Activated CD4-positive, alpha-beta memory T cell treated with anti-CD3 and anti-CD28 coated beads for 36 hours (primary cell): ENCODE results near the gene ZBTB33. TPM values are rescaled to one million over a fixed set of nuclear protein-coding genes. Genes with fewer than 3 reads are reported as not detected.
A peak's percentile ranks its signal among the peaks of the same experiment; 100 is the strongest.

Experiments used
- CTCF ChIA-PET: fragments of 350-600 bp; sonication (Branson Sonifier 250); formaldehyde crosslinking; loops from one replicate; lab custom pipeline; 2021; ENCODE audit warnings: antibody characterized with exemption, inconsistent platforms; lab: Charles Lee
- POLR2A ChIA-PET: fragments of 350-600 bp; sonication (Branson Sonifier 250); formaldehyde crosslinking; loops from one replicate; lab custom pipeline; 2021; ENCODE audit warnings: antibody characterized with exemption; lab: Charles Lee
- DNase-seq: peaks from one replicate; pipeline ENCODE4 v3.0.0-alpha.2; 2020
- H3K27ac Mint-ChIP-seq: one replicate; pipeline ENCODE4 v1.8.0; 2021; ENCODE audit warnings: mixed read lengths
- H3K27me3 Mint-ChIP-seq: one replicate; pipeline ENCODE4 v1.8.0; 2021; ENCODE audit warnings: mixed read lengths
- H3K36me3 Mint-ChIP-seq: one replicate; pipeline ENCODE4 v1.8.0; 2021; ENCODE audit warnings: mixed read lengths
- H3K4me1 Mint-ChIP-seq: one replicate; pipeline ENCODE4 v1.8.0; 2021; ENCODE audit warnings: low read depth, mixed read lengths
- H3K4me3 Mint-ChIP-seq: one replicate; pipeline ENCODE4 v1.8.0; 2021; ENCODE audit warnings: mild to moderate bottlenecking, mixed read lengths
- H3K9me3 Mint-ChIP-seq: one replicate; pipeline ENCODE4 v1.8.0; 2021; ENCODE audit warnings: mixed read lengths
- intact Hi-C: fragments of 100-400 bp; cut with micrococcal nuclease; formaldehyde crosslinking; loops from one replicate; pipeline ENCODE4 v1.15.1; 2023
- total RNA-seq, 2 experiments: library from RNA; stranded (reverse); gene quantifications; one replicate each; pipeline ENCODE4 v1.2.3, GENCODE V29; 2021

Gene ZBTB33
- total RNA-seq, 2 experiments from 2014 or later = 13.6 to 14.0 TPM

GRCh38 chrX:120297923-120298322 is 47.3 kb downstream of the ZBTB33 start:
- no peak overlapping the region for H3K27ac Mint-ChIP-seq
- no peak for DNase-seq
- POLR2A ChIA-PET = interaction anchor here (1.2 kb wide), 1 partner anchor 47 kb away, joined by 4 read pairs; the partner anchor contains the start of gene ZBTB33
- H3K27me3 Mint-ChIP-seq = no peaks in the 10 kb centered on the region
- no peaks in the 10 kb centered on the region for H3K36me3 Mint-ChIP-seq
- CTCF ChIA-PET = no interaction called here
- H3K4me1 Mint-ChIP-seq = peaks cover 19% of the 10 kb centered on the region
- no peaks in the 10 kb centered on the region for H3K9me3 Mint-ChIP-seq
- no peak overlapping the region for H3K4me3 Mint-ChIP-seq
- intact Hi-C loops = no loop called here

GRCh38 chrX:120299928-120300327 is 49.3 kb downstream of the ZBTB33 start:
- Mint-ChIP-seq H3K27ac (no peak overlapping the region), H3K4me3 (no peak overlapping the region), H3K27me3 (no peaks in the 10 kb centered on the region), H3K4me1 (peaks cover 18% of the 10 kb centered on the region), H3K36me3 (no peaks in the 10 kb centered on the region), H3K9me3 (no peaks in the 10 kb centered on the region)
- intact Hi-C loops = no loop called here
- ChIA-PET POLR2A (no interaction called here), CTCF (interaction anchor here (2.0 kb wide), 1 partner anchor 9 kb away, joined by 7 read pairs; no protein-coding TSS in a partner anchor)
- no peak for DNase-seq

GRCh38 chrX:120301497-120301896 is 50.9 kb downstream of the ZBTB33 start:
- Mint-ChIP-seq H3K4me1 (peaks cover 17% of the 10 kb centered on the region), H3K4me3 (no peak overlapping the region), H3K9me3 (no peaks in the 10 kb centered on the region), H3K27ac (no peak overlapping the region), H3K36me3 (no peaks in the 10 kb centered on the region), H3K27me3 (no peaks in the 10 kb centered on the region)
- intact Hi-C loops = no loop called here
- POLR2A ChIA-PET = interaction anchor here (0.9 kb wide), 1 partner anchor 51 kb away, joined by 3 read pairs; the partner anchor contains the start of gene ZBTB33
- CTCF ChIA-PET = interaction anchor here (2.0 kb wide), 1 partner anchor 8 kb away, joined by 7 read pairs; no protein-coding TSS in a partner anchor
- DNase-seq = no peak

DNA sequence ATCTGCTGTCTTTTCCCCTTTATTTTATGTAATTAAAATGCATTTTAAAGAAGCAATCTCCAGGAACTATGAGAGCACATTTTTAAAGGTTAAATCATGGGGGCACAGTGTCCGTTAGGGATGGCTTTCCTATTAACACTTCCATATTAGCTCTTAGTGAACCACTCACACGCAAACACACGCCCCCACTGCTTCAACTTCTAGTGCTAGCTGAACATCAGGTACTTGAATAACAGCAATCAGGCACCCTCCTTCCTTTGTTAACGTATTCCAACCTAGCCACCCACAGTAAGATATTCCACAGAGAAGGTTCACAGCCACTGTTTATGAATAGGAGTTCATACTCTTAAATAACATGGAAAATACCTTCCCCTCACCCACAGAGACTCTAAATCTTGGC is 51.3 kb downstream of the ZBTB33 start:
- Mint-ChIP-seq H3K4me3 (no peak overlapping the region), H3K36me3 (no peaks in the 10 kb centered on the region), H3K4me1 (peaks cover 22% of the 10 kb centered on the region), H3K9me3 (no peaks in the 10 kb centered on the region), H3K27ac (peak overlapping the region; percentile 43), H3K27me3 (no peaks in the 10 kb centered on the region)
- CTCF ChIA-PET = interaction anchor here (1.1 kb wide), 1 partner anchor 17 kb away, joined by 3 read pairs; no protein-coding TSS in a partner anchor
- POLR2A ChIA-PET = interaction anchor here (0.9 kb wide), 1 partner anchor 51 kb away, joined by 3 read pairs; the partner anchor contains the start of gene ZBTB33
- DNase-seq = no peak
- intact Hi-C loops = loop anchor here (2.0 kb wide), 1 partner anchor 51 kb away; the partner anchor contains the start of gene ZBTB33

GRCh38 chrX:120302434-120302833 is 51.8 kb downstream of the ZBTB33 start:
- Mint-ChIP-seq H3K9me3 (no peaks in the 10 kb centered on the region), H3K27me3 (no peaks in the 10 kb centered on the region), H3K4me3 (no peak overlapping the region), H3K27ac (peak overlapping the region; percentile 43), H3K36me3 (no peaks in the 10 kb centered on the region), H3K4me1 (peaks cover 25% of the 10 kb centered on the region)
- POLR2A ChIA-PET = interaction anchor here (0.9 kb wide), 1 partner anchor 52 kb away, joined by 3 read pairs; the partner anchor contains the start of gene ZBTB33
- intact Hi-C loops = loop anchor here (2.0 kb wide), 1 partner anchor 52 kb away; the partner anchor contains the start of gene ZBTB33
- DNase-seq = peak; percentile 70
- CTCF ChIA-PET = interaction anchor here (1.1 kb wide), 1 partner anchor 17 kb away, joined by 3 read pairs; no protein-coding TSS in a partner anchor

DNA sequence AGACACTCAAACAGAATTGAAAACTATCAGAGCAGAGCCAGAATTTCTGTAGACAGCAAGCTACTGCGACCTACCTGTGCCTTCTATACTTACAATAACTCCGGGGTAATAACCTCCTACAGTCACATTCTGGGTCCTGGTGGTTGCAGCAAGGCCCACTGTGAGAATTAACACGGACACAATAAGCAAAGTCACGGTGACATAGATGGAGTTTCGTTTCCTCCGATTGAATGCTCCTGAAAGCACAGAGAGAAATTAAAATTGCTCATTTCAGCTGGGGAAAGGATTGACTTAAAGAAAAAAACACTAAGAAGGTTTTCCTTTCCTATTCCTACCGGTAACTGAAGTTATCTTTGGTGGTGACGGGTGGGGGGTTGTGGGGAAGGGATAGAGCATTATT is 53.6 kb downstream of the ZBTB33 start:
- Mint-ChIP-seq H3K4me3 (no peak overlapping the region), H3K36me3 (no peaks in the 10 kb centered on the region), H3K4me1 (peaks cover 25% of the 10 kb centered on the region), H3K9me3 (no peaks in the 10 kb centered on the region), H3K27me3 (no peaks in the 10 kb centered on the region), H3K27ac (no peak overlapping the region)
- DNase-seq = no peak
- CTCF ChIA-PET = no interaction called here
- intact Hi-C loops = no loop called here
- POLR2A ChIA-PET = no interaction called here

DNA sequence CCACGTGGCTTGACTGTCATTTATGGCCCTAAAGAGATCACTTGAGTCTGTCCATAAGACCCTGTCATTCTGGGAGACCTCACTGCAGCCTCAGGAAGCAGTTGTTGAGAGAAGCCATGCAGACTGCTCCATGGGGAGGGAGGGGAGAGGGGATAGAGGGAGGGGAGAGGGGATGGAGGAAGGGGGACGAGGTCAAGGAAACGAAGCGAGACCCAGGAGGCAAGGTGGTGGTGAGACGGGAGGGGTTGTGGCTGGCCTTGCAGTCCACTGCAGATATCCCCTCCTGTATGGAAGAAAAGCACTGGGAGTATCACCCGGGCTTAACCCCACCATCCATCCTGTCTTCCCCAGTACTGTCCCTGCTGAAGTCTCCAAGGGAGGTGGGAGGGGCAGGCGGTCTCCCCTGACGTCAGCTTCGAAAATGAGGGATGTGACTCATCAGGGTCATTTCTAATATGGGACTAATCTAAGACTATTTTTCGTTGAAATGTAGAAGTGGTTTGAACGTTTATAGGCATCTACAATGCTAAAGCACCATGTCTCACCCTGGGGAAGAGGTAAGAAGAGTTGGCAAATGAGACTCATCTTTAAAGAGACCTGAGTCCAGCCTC is 55.0 kb downstream of the ZBTB33 start:
- POLR2A ChIA-PET = no interaction called here

DNA sequence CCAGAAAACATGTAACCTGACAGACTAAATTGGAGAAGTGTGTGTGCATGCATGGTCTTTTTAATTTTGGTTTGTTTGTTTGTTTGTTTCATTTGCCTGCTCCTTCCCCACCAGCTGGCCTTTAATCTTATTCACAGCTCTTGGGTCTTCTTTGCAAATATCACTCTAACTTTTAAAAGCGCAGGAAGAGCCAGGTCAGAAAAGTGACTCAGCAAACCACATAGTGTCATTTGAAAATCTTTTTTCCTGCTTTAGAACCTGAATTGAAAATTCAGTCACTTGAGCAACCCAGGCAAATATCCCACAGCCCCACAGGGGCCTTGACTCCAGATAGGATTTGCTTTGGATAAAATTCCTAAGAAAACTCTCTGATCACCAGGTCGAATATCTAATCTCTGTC is 56.0 kb downstream of the ZBTB33 start:
- peaks cover 25% of the 10 kb centered on the region for H3K4me1 Mint-ChIP-seq
- POLR2A ChIA-PET = no interaction called here
- H3K36me3 Mint-ChIP-seq = peaks cover 1% of the 10 kb centered on the region
- intact Hi-C loops = no loop called here
- DNase-seq = no peak
- no peaks in the 10 kb centered on the region for H3K9me3 Mint-ChIP-seq
- CTCF ChIA-PET = no interaction called here
- H3K27ac Mint-ChIP-seq = no peak overlapping the region
- no peak overlapping the region for H3K4me3 Mint-ChIP-seq
- H3K27me3 Mint-ChIP-seq = peaks cover 11% of the 10 kb centered on the region

More for the DNA sequence above, 55.0 kb downstream of the ZBTB33 start:
- Mint-ChIP-seq H3K27me3 (peaks cover 8% of the 10 kb centered on the region), H3K4me3 (no peak overlapping the region), H3K9me3 (no peaks in the 10 kb centered on the region), H3K4me1 (peaks cover 25% of the 10 kb centered on the region), H3K27ac (no peak overlapping the region), H3K36me3 (peaks cover 1% of the 10 kb centered on the region)
- CTCF ChIA-PET = no interaction called here
- intact Hi-C loops = no loop called here
- no peak for DNase-seq

Other genes starting within 250 kb of the ZBTB33 start
- not detected for gene RHOXF2B, start 173.1 kb upstream of the ZBTB33 start, total RNA-seq
- gene RHOXF1, start 134.9 kb upstream of the ZBTB33 start, total RNA-seq = not detected
- gene RHOXF2, start 92.2 kb upstream of the ZBTB33 start, total RNA-seq = not detected
- not detected for gene TMEM255A, start 60.6 kb downstream of the ZBTB33 start, total RNA-seq
- not detected for gene ATP1B4, start 111.3 kb downstream of the ZBTB33 start, total RNA-seq
- 10 to 100 TPM; 38.5 to 38.7 TPM for gene LAMP2, start 218.5 kb downstream of the ZBTB33 start, total RNA-seq